ENCODE data around the gene RAB27B. TPM values are rescaled to one million over a fixed set of nuclear protein-coding genes. Genes with fewer than 3 reads are reported as not detected.

RAB27B gene
- polyA plus RNA-seq, 1 experiment: 1.9 TPM

DNA sequence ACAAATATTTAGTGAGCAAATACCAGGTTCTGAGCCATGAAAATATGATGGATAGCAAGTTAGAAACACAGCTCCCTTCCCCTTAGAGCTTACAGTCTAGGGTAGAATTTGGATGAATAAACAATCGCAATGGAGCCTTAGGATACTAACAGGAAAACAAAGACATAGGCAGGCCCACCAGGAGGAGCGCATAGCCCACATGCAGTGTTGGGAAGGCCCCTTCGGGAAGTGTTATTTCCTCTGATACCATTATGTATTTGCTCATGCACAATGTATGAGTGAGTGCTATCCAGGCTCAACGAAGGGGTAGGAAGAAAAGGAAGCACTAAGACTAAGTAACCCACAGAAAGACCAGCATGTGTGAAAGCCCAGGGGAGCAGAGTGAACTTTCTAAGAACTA is 54.0 kb downstream of the RAB27B start:
- Histone ChIP-seq H3K27ac (ENCODE audit: low read depth, low read length) (no peak overlapping the region), H3K9me3 (ENCODE audit: control insufficient read depth, insufficient read depth, low read length) (no peaks in the 10 kb centered on the region), H3K4me3 (ENCODE audit: low read depth, low read length) (no peak overlapping the region), H3K27me3 (ENCODE audit: control insufficient read depth, insufficient read depth, low read length) (no peaks in the 10 kb centered on the region)
- no peak for DNase-seq (ENCODE audit: low read depth, low spot score)
- POLR2A ChIA-PET: no interaction called here
- CTCF ChIA-PET: no interaction called here
- TF ChIP-seq, protein P1, sequence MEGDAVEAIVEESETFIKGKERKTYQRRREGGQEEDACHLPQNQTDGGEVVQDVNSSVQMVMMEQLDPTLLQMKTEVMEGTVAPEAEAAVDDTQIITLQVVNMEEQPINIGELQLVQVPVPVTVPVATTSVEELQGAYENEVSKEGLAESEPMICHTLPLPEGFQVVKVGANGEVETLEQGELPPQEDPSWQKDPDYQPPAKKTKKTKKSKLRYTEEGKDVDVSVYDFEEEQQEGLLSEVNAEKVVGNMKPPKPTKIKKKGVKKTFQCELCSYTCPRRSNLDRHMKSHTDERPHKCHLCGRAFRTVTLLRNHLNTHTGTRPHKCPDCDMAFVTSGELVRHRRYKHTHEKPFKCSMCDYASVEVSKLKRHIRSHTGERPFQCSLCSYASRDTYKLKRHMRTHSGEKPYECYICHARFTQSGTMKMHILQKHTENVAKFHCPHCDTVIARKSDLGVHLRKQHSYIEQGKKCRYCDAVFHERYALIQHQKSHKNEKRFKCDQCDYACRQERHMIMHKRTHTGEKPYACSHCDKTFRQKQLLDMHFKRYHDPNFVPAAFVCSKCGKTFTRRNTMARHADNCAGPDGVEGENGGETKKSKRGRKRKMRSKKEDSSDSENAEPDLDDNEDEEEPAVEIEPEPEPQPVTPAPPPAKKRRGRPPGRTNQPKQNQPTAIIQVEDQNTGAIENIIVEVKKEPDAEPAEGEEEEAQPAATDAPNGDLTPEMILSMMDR (IDR thresholded peaks at IDR 0.05; ENCODE audit: low read depth, low read length): no peak

DNA sequence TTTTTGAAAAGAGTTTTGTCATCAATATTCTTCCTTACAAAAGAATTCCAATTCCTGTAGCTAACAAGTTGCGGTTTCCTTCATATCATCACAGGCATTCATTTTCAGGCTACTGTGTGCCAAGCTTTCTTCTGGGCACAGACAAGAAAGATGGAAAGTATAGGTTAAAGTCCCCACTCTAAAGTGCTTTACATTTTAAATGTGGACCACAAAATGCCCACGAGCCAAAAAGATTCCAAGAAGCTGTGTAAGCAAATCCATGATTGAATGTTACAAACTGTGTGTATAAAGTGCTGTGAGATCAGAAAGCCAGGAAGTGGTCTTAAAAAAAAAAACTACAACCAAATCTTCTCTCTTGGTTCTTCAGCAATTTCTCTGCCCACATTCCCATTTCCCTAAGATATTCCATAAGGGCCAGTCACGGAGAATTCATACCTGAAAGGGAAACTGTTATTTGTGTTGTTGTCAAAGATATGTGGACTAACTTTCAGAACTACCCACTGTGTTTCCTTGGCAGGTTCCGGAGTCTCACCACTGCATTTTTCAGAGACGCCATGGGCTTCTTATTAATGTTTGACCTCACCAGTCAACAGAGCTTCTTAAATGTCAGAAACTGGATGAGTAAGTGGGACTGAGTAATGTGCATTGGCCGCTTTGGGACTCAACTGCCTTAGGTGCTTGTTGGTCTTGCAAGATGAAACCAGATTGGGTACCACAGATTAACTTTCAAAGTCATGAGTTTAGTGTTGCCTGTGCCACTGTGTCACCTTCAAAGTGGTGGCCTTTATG is 55.7 kb downstream of the RAB27B start:
- TF ChIP-seq, protein P1 (IDR thresholded peaks at IDR 0.05; ENCODE audit: low read depth, low read length): no peak
- POLR2A ChIA-PET: interaction anchor here (0.8 kb wide), 1 partner anchor 9 kb away, joined by 4 read pairs; no protein-coding TSS in a partner anchor
- Histone ChIP-seq H3K9me3 (ENCODE audit: control insufficient read depth, insufficient read depth, low read length) (no peaks in the 10 kb centered on the region), H3K4me3 (ENCODE audit: low read depth, low read length) (no peak overlapping the region), H3K27ac (ENCODE audit: low read depth, low read length) (no peak overlapping the region), H3K27me3 (ENCODE audit: control insufficient read depth, insufficient read depth, low read length) (no peaks in the 10 kb centered on the region)
- CTCF ChIA-PET: interaction anchor here (1.8 kb wide), 1 partner anchor 99 kb away, joined by 6 read pairs; no protein-coding TSS in a partner anchor
- DNase-seq (ENCODE audit: low read depth, low spot score): no peak

DNA sequence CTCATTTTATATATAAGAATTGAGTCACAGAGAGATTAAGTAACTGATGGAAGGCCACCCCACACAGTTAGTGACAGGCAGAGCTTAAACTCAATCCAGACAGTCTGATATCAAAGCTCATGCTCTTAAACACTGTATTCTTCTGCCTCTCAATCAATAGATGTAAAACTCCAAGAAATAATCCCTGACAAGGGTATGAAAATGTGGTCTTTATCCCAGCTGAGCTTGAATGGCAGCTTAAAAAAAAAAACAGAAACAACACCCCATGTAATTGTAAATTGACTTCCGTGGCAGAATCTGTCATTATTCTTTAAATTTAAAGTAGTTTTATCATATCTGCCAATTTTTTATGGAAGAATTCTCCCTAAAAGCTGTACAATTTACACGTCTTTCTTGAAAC is 60.1 kb downstream of the RAB27B start:
- TF ChIP-seq, protein P1 (IDR thresholded peaks at IDR 0.05; ENCODE audit: low read depth, low read length): no peak
- H3K27me3 ChIP-seq (ENCODE audit: control insufficient read depth, insufficient read depth, low read length): no peaks in the 10 kb centered on the region
- no peaks in the 10 kb centered on the region for H3K9me3 ChIP-seq (ENCODE audit: control insufficient read depth, insufficient read depth, low read length)
- ChIA-PET CTCF (interaction anchor here (0.6 kb wide), 1 partner anchor 92 kb away, joined by 3 read pairs; no protein-coding TSS in a partner anchor), POLR2A (no interaction called here)
- no peak overlapping the region for H3K4me3 ChIP-seq (ENCODE audit: low read depth, low read length)
- DNase-seq (ENCODE audit: low read depth, low spot score): no peak
- H3K27ac ChIP-seq (ENCODE audit: low read depth, low read length): no peak overlapping the region

DNA sequence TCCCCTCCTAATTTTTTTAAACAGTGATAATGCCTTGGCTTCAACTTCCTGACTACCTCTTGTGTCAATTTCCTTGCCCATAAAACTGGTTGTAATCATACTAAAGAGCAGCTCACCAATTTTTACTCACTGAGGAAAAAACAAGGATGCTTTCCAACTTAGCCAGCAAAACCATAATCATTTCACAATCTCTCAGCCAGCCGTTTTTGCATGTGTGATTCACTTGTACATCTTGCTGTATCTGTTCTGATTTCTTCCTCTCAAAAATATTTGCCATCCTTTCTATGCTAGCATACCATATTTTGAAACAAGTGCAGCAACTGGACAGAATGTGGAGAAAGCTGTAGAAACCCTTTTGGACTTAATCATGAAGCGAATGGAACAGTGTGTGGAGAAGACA is 60.7 kb downstream of the RAB27B start:
- POLR2A ChIA-PET: no interaction called here
- peak; percentile 27 for DNase-seq (ENCODE audit: low read depth, low spot score)
- CTCF ChIA-PET: interaction anchor here (0.6 kb wide), 1 partner anchor 91 kb away, joined by 3 read pairs; no protein-coding TSS in a partner anchor

DNA sequence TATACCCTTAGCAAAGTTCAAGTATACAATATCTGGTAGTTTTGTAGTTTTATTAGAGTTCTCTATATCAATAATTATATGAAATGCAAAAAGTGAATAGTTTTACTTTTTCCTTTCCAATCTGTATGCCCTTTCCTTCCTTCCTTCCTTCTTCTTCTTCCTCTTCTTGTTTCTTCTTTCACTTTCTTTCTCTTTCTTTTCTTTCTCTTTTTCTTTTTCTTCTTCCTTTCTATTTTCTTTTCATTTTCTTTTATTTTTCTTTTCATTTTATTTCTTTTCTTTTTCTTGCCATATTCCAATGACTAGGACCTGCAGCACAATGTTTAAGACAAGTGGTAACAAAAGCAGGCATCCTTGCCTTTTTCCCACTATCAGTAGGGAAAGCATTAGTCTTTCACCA is 71.2 kb downstream of the RAB27B start:
- DNase-seq (ENCODE audit: low read depth, low spot score): no peak
- POLR2A ChIA-PET: no interaction called here
- Histone ChIP-seq H3K27ac (ENCODE audit: low read depth, low read length) (no peak overlapping the region), H3K9me3 (ENCODE audit: control insufficient read depth, insufficient read depth, low read length) (no peaks in the 10 kb centered on the region), H3K4me3 (ENCODE audit: low read depth, low read length) (no peak overlapping the region), H3K27me3 (ENCODE audit: control insufficient read depth, insufficient read depth, low read length) (no peaks in the 10 kb centered on the region)
- CTCF ChIA-PET: no interaction called here
- TF ChIP-seq, protein P1 (IDR thresholded peaks at IDR 0.05; ENCODE audit: low read depth, low read length): no peak

More for the DNA sequence above, 60.7 kb downstream of the RAB27B start:
- H3K27ac ChIP-seq (ENCODE audit: low read depth, low read length): no peak overlapping the region
- TF ChIP-seq, protein P1 (IDR thresholded peaks at IDR 0.05; ENCODE audit: low read depth, low read length): no peak
- no peaks in the 10 kb centered on the region for H3K9me3 ChIP-seq (ENCODE audit: control insufficient read depth, insufficient read depth, low read length)
- H3K4me3 ChIP-seq (ENCODE audit: low read depth, low read length): no peak overlapping the region
- no peaks in the 10 kb centered on the region for H3K27me3 ChIP-seq (ENCODE audit: control insufficient read depth, insufficient read depth, low read length)

Measured in AG04450 (cell line).